ENCODE measurements around the gene CRYGD.

CRYGD gene

GRCh38 chr2:208135794-208136715 is 11.7 kb upstream of the CRYGD start:
- TF ChIP-seq, protein P1, sequence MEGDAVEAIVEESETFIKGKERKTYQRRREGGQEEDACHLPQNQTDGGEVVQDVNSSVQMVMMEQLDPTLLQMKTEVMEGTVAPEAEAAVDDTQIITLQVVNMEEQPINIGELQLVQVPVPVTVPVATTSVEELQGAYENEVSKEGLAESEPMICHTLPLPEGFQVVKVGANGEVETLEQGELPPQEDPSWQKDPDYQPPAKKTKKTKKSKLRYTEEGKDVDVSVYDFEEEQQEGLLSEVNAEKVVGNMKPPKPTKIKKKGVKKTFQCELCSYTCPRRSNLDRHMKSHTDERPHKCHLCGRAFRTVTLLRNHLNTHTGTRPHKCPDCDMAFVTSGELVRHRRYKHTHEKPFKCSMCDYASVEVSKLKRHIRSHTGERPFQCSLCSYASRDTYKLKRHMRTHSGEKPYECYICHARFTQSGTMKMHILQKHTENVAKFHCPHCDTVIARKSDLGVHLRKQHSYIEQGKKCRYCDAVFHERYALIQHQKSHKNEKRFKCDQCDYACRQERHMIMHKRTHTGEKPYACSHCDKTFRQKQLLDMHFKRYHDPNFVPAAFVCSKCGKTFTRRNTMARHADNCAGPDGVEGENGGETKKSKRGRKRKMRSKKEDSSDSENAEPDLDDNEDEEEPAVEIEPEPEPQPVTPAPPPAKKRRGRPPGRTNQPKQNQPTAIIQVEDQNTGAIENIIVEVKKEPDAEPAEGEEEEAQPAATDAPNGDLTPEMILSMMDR (IDR thresholded peaks at IDR 0.05): no peak
- no peak overlapping the region for H3K4me3 ChIP-seq (ENCODE audit: low read depth in 1 of 2, low read length in 1 of 2)
- no peaks in the 10 kb centered on the region for H3K9me3 ChIP-seq
- no peaks in the 10 kb centered on the region for H3K27me3 ChIP-seq
- no peak overlapping the region for H3K27ac ChIP-seq
- H3K4me1 ChIP-seq (ENCODE audit: control insufficient read depth in 1 of 2, insufficient read depth in 1 of 2, low read depth in 1 of 2, low read length in 1 of 2): peaks cover 15 to 16% of the 10 kb centered on the region in 2 experiments
- H3K36me3 ChIP-seq: no peaks in the 10 kb centered on the region

GRCh38 chr2:208134928-208135586 is 10.7 kb upstream of the CRYGD start:
- H3K9me3 ChIP-seq: no peaks in the 10 kb centered on the region
- no peak overlapping the region for H3K4me3 ChIP-seq (ENCODE audit: low read depth in 1 of 2, low read length in 1 of 2)
- TF ChIP-seq, protein P1 (IDR thresholded peaks at IDR 0.05): no peak
- H3K27me3 ChIP-seq: no peaks in the 10 kb centered on the region
- no peak overlapping the region for H3K27ac ChIP-seq
- H3K36me3 ChIP-seq: no peaks in the 10 kb centered on the region
- peaks cover 15 to 16% of the 10 kb centered on the region in 2 experiments for H3K4me1 ChIP-seq (ENCODE audit: control insufficient read depth in 1 of 2, insufficient read depth in 1 of 2, low read depth in 1 of 2, low read length in 1 of 2)

DNA sequence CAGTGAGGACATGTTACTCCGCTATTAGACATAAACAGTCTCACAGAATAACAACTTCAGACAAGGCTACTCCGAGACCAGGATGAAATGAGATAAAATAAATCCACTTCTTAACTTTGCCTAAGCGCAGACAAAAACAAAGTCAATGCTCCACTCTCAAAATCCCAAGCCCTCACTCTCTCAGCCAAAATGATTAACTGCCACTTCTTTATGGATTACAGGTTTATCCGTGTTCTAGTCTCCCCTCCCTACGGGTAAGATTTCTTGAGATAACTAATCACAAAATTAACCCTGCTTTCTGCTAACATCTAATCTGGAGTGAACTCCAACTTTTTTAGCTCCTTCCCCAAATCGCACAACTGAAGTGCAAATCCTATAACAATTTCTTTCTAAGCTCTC is 6.4 kb upstream of the CRYGD start:
- Histone ChIP-seq H3K27ac (no peak overlapping the region), H3K27me3 (peaks cover 3% of the 10 kb centered on the region), H3K36me3 (no peaks in the 10 kb centered on the region), H3K9me3 (no peaks in the 10 kb centered on the region), H3K4me3 (ENCODE audit: low read depth in 1 of 2, low read length in 1 of 2) (no peak overlapping the region), H3K4me1 (ENCODE audit: control insufficient read depth in 1 of 2, insufficient read depth in 1 of 2, low read depth in 1 of 2, low read length in 1 of 2) (peaks cover 14 to 15% of the 10 kb centered on the region in 2 experiments)
- TF ChIP-seq, protein P1 (IDR thresholded peaks at IDR 0.05): no peak

GRCh38 chr2:208129744-208130711 is 5.7 kb upstream of the CRYGD start, which contains the start of gene CRYGC:
CRYGC (minus strand) TSS chr2:208129828; CDS start chr2:208129792, 36 bp downstream.
- Histone ChIP-seq H3K27ac (no peak within 1 kb of the TSS), H3K4me3 (ENCODE audit: low read depth in 1 of 2, low read length in 1 of 2) (no peak within 1 kb of the TSS), H3K27me3 (peaks cover 10% of the 10 kb centered on the region), H3K4me1 (ENCODE audit: control insufficient read depth in 1 of 2, insufficient read depth in 1 of 2, low read depth in 1 of 2, low read length in 1 of 2) (peaks cover 7 to 8% of the 10 kb centered on the region in 2 experiments), H3K9me3 (no peaks in the 10 kb centered on the region), H3K36me3 (no peaks in the 10 kb centered on the region)
- TF ChIP-seq, protein P1 (IDR thresholded peaks at IDR 0.05): no peak

- no peaks in the 10 kb centered on the region for H3K9me3 ChIP-seq
- no peaks in the 10 kb centered on the region for H3K36me3 ChIP-seq
- peaks cover 7 to 12% of the 10 kb centered on the region in 2 experiments for H3K4me1 ChIP-seq (ENCODE audit: control insufficient read depth in 1 of 2, insufficient read depth in 1 of 2, low read depth in 1 of 2, low read length in 1 of 2)
- TF ChIP-seq, protein P1 (IDR thresholded peaks at IDR 0.05): no peak
- H3K4me3 ChIP-seq (ENCODE audit: low read depth in 1 of 2, low read length in 1 of 2): no peak overlapping the region
- peaks cover 27% of the 10 kb centered on the region for H3K27me3 ChIP-seq
- no peak overlapping the region for H3K27ac ChIP-seq
These were observed 3.8 kb upstream of the CRYGD start for GRCh38 chr2:208128136-208128535.

Measured in neutrophil (primary cell).